Colonic mucosa (tissue), 4 donors: ENCODE measurements around the gene MAGEB4. TPM values are rescaled to one million over a fixed set of nuclear protein-coding genes. Genes with fewer than 3 reads are reported as not detected.

Experiments used
- DNase-seq: peaks from one replicate; pipeline ENCODE4 v3.0.0-alpha.2; 2020
- H3K27ac ChIP-seq: fragments of 200-600 bp; one replicate; pipeline ENCODE4 v1.8.0; 2021
- H3K27me3 ChIP-seq: fragments of 200-600 bp; one replicate; pipeline ENCODE4 v1.8.0; 2021
- H3K36me3 ChIP-seq: fragments of 200-600 bp; one replicate; pipeline ENCODE4 v1.8.0; 2021
- H3K4me1 ChIP-seq: fragments of 200-600 bp; one replicate; pipeline ENCODE4 v1.8.0; 2021; ENCODE audit warnings: mild to moderate bottlenecking
- H3K4me3 ChIP-seq: fragments of 200-600 bp; one replicate; pipeline ENCODE4 v1.8.0; 2021
- H3K9ac ChIP-seq, 2 donors: one replicate each; pipeline ENCODE4 v1.7.0; 2013; ENCODE audit warnings: control low read depth in 2 of 2, low read depth in 2 of 2, low read length in 2 of 2
- H3K9me3 ChIP-seq: fragments of 200-600 bp; one replicate; pipeline ENCODE4 v1.8.0; 2021
- CTCF ChIP-seq: fragments of 200-600 bp; IDR thresholded peaks from one replicate; pipeline ENCODE4 v1.8.0; 2022; ENCODE audit warnings: antibody characterized with exemption, mild to moderate bottlenecking
- intact Hi-C: fragments of 100-400 bp; cut with DNase I; formaldehyde crosslinking; loops from one replicate; pipeline ENCODE4 v1.14.1; 2022
- total RNA-seq, 2 donors: library from RNA; stranded (reverse); fragmentation: NEBNext Ultra II Directional in 1 of 2; extraction: Animal tissue kit (Norgen Biotek cat#: 25700) in 1 of 2; gene quantifications; one replicate each; pipeline ENCODE4 v1.2.1, GENCODE V29; 2021
- donor health status: healthy.
- donor health status: DM: no; HTN: no; CAD: no.
- donor health status: DM: no; HTN: no; CAD: no.

MAGEB4 gene
- total RNA-seq, 2 donors from 2014 or later: not detected

GRCh38 chrX:30230395-30230794 is 11.4 kb upstream of the MAGEB4 start, which contains the start of gene MAGEB3:
MAGEB3 (plus strand) TSS chrX:30230657; CDS start chrX:30235925, 5,268 bp downstream.
- Histone ChIP-seq H3K9me3 (no peaks in the 10 kb centered on the region), H3K27ac (no peak within 1 kb of the TSS), H3K9ac (no peak within 1 kb of the TSS), H3K27me3 (no peaks in the 10 kb centered on the region), H3K4me1 (no peaks in the 10 kb centered on the region), H3K4me3 (no peak within 1 kb of the TSS), H3K36me3 (no peaks in the 10 kb centered on the region)
- no peak for DNase-seq
- intact Hi-C loops: no loop called here
- no peak for TF ChIP-seq CTCF

GRCh38 chrX:30246769-30247489 is 5.1 kb downstream of the MAGEB4 start, which contains the start of gene MAGEB1:
MAGEB1 (plus strand) TSS chrX:30247146; CDS start chrX:30250494, 3,348 bp downstream.
- no peak for TF ChIP-seq CTCF
- Histone ChIP-seq H3K9me3 (no peaks in the 10 kb centered on the region), H3K27me3 (no peaks in the 10 kb centered on the region), H3K36me3 (no peaks in the 10 kb centered on the region), H3K9ac (no peak within 1 kb of the TSS), H3K4me1 (no peaks in the 10 kb centered on the region), H3K4me3 (no peak within 1 kb of the TSS), H3K27ac (no peak within 1 kb of the TSS)
- intact Hi-C loops: no loop called here
- no peak for DNase-seq

- H3K27ac ChIP-seq: no peak overlapping the region
- no peak for TF ChIP-seq CTCF
- no peak overlapping the region for H3K4me3 ChIP-seq
- H3K27me3 ChIP-seq: no peaks in the 10 kb centered on the region
- DNase-seq: no peak
- no peak overlapping the region for H3K9ac ChIP-seq
- no peaks in the 10 kb centered on the region for H3K9me3 ChIP-seq
- no peaks in the 10 kb centered on the region for H3K4me1 ChIP-seq
- no peaks in the 10 kb centered on the region for H3K36me3 ChIP-seq
- intact Hi-C loops: no loop called here
Measured at GRCh38 chrX:30248854-30249253, 7.1 kb downstream of the MAGEB4 start.

- no peaks in the 10 kb centered on the region for H3K36me3 ChIP-seq
- H3K27ac ChIP-seq: no peak overlapping the region
- H3K9ac ChIP-seq: no peak overlapping the region
- H3K27me3 ChIP-seq: no peaks in the 10 kb centered on the region
- DNase-seq: no peak
- intact Hi-C loops: no loop called here
- no peak for TF ChIP-seq CTCF
- no peaks in the 10 kb centered on the region for H3K4me1 ChIP-seq
- H3K9me3 ChIP-seq: no peaks in the 10 kb centered on the region
- no peak overlapping the region for H3K4me3 ChIP-seq
Measured at GRCh38 chrX:30253257-30253656, 11.5 kb downstream of the MAGEB4 start.

- H3K9me3 ChIP-seq: no peaks in the 10 kb centered on the region
- H3K36me3 ChIP-seq: no peaks in the 10 kb centered on the region
- no peak overlapping the region for H3K9ac ChIP-seq
- no peak overlapping the region for H3K4me3 ChIP-seq
- intact Hi-C loops: no loop called here
- no peak overlapping the region for H3K27ac ChIP-seq
- H3K27me3 ChIP-seq: no peaks in the 10 kb centered on the region
- no peaks in the 10 kb centered on the region for H3K4me1 ChIP-seq
- DNase-seq: no peak
- TF ChIP-seq CTCF: no peak
Measured at GRCh38 chrX:30259927-30260326, 18.1 kb downstream of the MAGEB4 start.
